Measurements from ENCODE around the gene HBA2.

HBA2 gene

GRCh38 chr16:154217-155030, 18.3 kb upstream of the HBA2 start:
- TF ChIP-seq ESRRG (CRISPR knock-in tag; IDR thresholded peaks at IDR 0.05): no peak
- no peak for TF ChIP-seq POU6F1 (CRISPR knock-in tag; IDR thresholded peaks at IDR 0.05; ENCODE audit: borderline replicate concordance, low read depth)
- no peak for TF ChIP-seq ZFP3 (CRISPR knock-in tag; IDR thresholded peaks at IDR 0.05)
- TF ChIP-seq OSR1 (CRISPR knock-in tag; IDR thresholded peaks at IDR 0.05): no peak
- TF ChIP-seq SNAI2 (CRISPR knock-in tag; IDR thresholded peaks at IDR 0.05): no peak
- peak; percentile 70 for ATAC-seq

GRCh38 chr16:155031-155398, 17.7 kb upstream of the HBA2 start:
- no peak for ATAC-seq
- TF ChIP-seq POU6F1 (CRISPR knock-in tag; IDR thresholded peaks at IDR 0.05; ENCODE audit: borderline replicate concordance, low read depth) (no peak), PATZ1 (CRISPR knock-in tag; IDR thresholded peaks at IDR 0.05; ENCODE audit: borderline replicate concordance) (no peak), CSDC2 (CRISPR knock-in tag; IDR thresholded peaks at IDR 0.05) (no peak), PPARA (CRISPR knock-in tag; IDR thresholded peaks at IDR 0.05; ENCODE audit: borderline replicate concordance) (no peak), SNAI2 (CRISPR knock-in tag; IDR thresholded peaks at IDR 0.05) (no peak), CREB5 (CRISPR knock-in tag; IDR thresholded peaks at IDR 0.05; ENCODE audit: low read depth) (no peak), BACH2 (CRISPR knock-in tag; IDR thresholded peaks at IDR 0.05; ENCODE audit: borderline replicate concordance) (no peak), ZNF8 (CRISPR knock-in tag; IDR thresholded peaks at IDR 0.05) (no peak), TCF4 (CRISPR knock-in tag; IDR thresholded peaks at IDR 0.05; ENCODE audit: borderline replicate concordance) (no peak), GLIS3 (CRISPR knock-in tag; IDR thresholded peaks at IDR 0.05) (no peak), CSRNP3 (CRISPR knock-in tag; IDR thresholded peaks at IDR 0.05) (no peak), ZFP3 (CRISPR knock-in tag; IDR thresholded peaks at IDR 0.05) (no peak), ZFP30 (CRISPR knock-in tag; IDR thresholded peaks at IDR 0.05) (no peak), TSHZ2 (CRISPR knock-in tag; IDR thresholded peaks at IDR 0.05) (no peak), ZNF565 (CRISPR knock-in tag; conservative IDR thresholded peaks at IDR 0.05; ENCODE audit: low read depth) (no peak), ARNTL (CRISPR knock-in tag; IDR thresholded peaks at IDR 0.05; ENCODE audit: borderline replicate concordance, low read depth) (no peak), ESRRG (CRISPR knock-in tag; IDR thresholded peaks at IDR 0.05) (no peak), OSR1 (CRISPR knock-in tag; IDR thresholded peaks at IDR 0.05) (no peak)

Measured in SK-N-SH treated with all-trans-retinoic acid at 6 μM for 48 hours (cell line).